Measurements from ENCODE around the gene AAMP.

The AAMP gene

DNA sequence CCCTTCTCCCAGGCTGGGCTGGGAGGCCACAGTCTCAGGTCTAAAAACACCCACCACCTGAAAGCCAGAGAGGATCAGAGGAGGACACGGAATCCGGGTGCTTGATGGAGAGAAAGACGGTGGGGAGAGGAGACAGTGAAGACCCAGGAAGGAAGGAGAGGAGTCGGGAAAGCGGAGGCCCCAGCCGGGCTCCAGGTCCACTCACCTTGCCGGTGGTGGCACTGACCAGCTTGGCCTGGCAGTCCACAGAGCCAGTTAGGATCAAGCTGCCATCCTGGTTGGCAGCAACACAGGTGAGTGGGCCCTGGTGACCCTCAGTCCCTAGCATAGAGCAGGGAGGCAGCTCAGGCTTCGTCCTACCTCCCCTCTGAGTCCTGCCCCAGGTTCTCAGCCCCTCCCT, 4.3 kb downstream of the AAMP start:
- TF ChIP-seq, protein P1, sequence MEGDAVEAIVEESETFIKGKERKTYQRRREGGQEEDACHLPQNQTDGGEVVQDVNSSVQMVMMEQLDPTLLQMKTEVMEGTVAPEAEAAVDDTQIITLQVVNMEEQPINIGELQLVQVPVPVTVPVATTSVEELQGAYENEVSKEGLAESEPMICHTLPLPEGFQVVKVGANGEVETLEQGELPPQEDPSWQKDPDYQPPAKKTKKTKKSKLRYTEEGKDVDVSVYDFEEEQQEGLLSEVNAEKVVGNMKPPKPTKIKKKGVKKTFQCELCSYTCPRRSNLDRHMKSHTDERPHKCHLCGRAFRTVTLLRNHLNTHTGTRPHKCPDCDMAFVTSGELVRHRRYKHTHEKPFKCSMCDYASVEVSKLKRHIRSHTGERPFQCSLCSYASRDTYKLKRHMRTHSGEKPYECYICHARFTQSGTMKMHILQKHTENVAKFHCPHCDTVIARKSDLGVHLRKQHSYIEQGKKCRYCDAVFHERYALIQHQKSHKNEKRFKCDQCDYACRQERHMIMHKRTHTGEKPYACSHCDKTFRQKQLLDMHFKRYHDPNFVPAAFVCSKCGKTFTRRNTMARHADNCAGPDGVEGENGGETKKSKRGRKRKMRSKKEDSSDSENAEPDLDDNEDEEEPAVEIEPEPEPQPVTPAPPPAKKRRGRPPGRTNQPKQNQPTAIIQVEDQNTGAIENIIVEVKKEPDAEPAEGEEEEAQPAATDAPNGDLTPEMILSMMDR (conservative IDR thresholded peaks at IDR 0.05; ENCODE audit: low read length): no peak
- no peak for DNase-seq (ENCODE audit: low read depth)

DNA sequence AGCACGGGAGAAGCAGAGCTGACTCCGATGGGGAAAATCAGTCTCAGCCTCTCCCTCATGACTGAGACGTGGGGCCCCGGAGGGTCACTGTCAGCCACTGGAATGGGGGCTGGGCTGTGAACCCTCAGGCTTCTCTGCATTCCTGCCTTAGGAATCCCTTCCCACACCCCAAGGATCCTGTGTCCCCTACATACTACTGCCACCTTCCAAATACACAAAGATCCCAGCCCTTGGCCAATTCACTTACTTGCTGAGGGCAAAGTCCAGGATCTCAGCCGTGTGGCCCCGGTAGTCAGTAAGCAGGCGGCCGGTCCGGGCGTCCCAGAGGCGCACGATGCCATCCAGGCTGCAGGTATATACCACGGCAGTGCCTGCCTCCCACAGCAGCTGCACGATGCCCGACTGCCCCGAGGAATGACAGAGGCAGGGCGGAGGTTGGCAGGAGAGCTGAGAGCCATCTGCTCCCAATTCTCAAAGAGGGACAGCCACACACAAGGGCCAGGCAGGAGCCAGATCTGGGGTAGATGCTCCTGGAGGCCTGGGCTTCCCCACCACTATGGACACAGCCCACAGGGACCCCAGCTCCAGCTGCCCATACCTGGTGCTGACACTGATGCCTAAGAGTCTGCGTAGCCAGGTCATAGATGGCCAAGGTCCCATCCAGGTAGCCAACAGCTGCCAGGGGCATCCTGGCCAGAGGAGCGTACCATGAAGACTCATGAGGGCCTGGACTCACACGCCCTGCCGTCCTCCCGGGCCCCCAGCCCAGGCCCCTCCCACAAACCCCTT, 5.0 kb downstream of the AAMP start:
- no peak overlapping the region for H3K4me3 ChIP-seq (ENCODE audit: low read length)
- TF ChIP-seq, protein P1 (conservative IDR thresholded peaks at IDR 0.05; ENCODE audit: low read length): no peak
- no peak for DNase-seq (ENCODE audit: low read depth)

More for the DNA sequence above, 4.3 kb downstream of the AAMP start:
- no peak overlapping the region for H3K4me3 ChIP-seq (ENCODE audit: low read length)

DNA sequence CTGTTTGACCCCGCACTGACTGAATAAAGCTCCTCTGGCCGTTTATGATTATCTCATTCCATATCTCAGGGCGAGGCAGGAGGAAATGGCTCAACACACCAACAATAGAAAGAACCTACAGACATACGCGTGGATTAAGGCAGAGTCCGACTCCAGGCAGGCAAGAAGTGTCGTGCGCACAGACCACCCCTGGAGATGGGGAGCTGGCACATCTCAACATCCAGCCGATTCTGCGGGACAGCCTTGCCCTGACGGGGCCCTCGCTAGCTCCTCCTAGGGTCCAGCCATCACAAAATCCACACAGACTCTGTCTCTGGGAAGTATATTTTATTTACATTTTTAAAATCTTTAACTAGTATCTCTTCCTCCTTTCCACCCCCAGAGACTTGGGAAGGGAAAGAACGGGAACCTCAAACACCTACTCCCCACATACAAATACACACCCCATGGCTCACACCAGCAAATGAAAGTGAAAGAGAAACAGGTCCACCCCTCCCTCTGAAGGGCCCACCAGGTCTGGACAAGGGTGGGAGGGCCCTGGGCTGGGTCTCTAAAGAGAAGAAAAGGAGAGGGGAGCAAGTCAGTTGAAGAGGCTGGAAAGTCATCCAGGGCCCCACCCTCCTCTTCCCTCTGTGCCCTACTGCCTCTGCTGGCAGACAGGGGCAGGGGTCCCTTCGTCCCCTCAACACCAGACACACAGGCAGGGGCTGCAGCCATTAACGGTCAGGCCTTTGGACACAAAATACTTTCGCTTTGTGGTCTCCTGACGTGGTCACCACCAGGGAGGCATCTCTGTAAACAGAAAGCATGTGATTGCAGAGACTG, 5.9 kb downstream of the AAMP start:
- DNase-seq (ENCODE audit: low read depth): no peak
- TF ChIP-seq, protein P1 (conservative IDR thresholded peaks at IDR 0.05; ENCODE audit: low read length): no peak
- no peak overlapping the region for H3K4me3 ChIP-seq (ENCODE audit: low read length)

DNA sequence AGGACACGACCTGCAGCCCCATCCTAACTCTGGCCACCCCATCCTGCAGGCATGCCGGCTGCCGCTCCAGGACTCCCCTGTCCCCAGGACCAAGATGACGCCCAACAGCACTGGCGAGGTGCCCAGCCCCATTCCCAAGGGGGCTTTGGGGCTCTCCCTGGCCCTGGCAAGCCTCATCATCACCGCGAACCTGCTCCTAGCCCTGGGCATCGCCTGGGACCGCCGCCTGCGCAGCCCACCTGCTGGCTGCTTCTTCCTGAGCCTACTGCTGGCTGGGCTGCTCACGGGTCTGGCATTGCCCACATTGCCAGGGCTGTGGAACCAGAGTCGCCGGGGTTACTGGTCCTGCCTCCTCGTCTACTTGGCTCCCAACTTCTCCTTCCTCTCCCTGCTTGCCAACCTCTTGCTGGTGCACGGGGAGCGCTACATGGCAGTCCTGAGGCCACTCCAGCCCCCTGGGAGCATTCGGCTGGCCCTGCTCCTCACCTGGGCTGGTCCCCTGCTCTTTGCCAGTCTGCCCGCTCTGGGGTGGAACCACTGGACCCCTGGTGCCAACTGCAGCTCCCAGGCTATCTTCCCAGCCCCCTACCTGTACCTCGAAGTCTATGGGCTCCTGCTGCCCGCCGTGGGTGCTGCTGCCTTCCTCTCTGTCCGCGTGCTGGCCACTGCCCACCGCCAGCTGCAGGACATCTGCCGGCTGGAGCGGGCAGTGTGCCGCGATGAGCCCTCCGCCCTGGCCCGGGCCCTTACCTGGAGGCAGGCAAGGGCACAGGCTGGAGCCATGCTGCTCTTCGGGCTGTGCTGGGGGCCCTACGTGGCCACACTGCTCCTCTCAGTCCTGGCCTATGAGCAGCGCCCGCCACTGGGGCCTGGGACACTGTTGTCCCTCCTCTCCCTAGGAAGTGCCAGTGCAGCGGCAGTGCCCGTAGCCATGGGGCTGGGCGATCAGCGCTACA, 7.0 kb downstream of the AAMP start:
- DNase-seq (ENCODE audit: low read depth): no peak
- no peak overlapping the region for H3K4me3 ChIP-seq (ENCODE audit: low read length)
- TF ChIP-seq, protein P1 (conservative IDR thresholded peaks at IDR 0.05; ENCODE audit: low read length): no peak

DNA sequence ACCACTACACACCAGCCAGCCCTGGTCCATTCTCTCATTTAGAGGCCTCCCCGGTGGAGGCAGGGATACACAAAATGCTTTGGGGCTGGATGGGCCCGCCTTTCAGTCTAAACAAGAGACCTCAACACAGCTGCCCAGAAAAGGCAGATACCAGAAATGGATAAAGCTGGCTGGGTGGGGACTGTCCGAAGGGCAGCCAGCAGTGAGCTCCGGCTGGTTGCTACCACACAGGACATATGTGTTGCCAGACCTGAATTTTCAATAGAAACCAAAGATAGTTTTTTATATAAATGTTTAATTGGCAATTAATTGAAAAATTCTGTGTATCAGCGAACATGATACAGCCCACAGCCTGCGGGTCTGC, 7.7 kb downstream of the AAMP start:
- TF ChIP-seq, protein P1 (conservative IDR thresholded peaks at IDR 0.05; ENCODE audit: low read length): no peak
- DNase-seq (ENCODE audit: low read depth): no peak
- H3K4me3 ChIP-seq (ENCODE audit: low read length): no peak overlapping the region

DNA sequence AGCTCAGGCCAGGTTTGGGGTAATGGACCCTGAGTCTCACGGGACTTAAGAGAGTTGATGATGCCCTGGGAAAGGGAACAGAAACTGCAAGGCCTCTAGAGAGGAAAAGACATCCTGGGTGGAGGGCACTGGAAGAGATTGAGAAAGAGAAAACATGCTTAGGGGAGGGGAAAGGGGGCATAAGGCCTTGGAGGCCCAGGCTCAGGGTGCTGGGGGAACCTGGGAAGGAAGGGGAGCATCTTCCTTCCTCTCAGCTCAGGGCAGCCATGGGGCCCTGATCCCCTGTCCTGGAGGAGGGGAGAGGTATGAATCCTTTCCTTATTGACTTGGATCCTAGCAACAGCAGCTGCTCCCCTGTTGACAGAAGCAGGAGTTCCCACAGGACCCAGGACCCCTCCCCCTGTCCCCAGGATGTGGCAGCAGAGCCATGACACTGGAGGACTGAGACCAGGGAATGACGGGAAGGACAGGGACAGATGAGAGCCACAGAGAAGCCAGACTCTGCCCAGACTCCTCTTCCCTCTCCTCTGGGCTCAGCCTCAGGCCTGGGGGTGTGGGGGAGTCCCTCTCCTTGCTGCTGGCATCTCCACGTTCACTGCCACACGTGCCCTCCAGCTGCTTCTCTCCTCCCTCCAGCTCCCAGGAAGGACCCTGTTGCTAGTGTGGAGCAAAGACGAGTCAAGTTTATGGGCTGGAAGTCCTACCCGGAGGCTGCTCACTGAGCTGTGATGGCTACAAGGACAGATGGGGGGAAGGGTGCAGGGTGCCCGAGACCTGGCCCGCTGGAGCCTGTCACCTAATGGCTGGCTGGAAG, 8.3 kb downstream of the AAMP start:
- H3K4me3 ChIP-seq (ENCODE audit: low read length): no peak overlapping the region
- TF ChIP-seq, protein P1 (conservative IDR thresholded peaks at IDR 0.05; ENCODE audit: low read length): no peak
- DNase-seq (ENCODE audit: low read depth): no peak
